K562 (cell line): ENCODE results near the gene NUBP2. TPM values are rescaled to one million over a fixed set of nuclear protein-coding genes. Genes with fewer than 3 reads are reported as not detected.

Experiments used
- FIP1L1 ChIP-seq: fragments of 200-400 bp; formaldehyde crosslinking; IDR thresholded peaks from 2 replicates; pipeline ENCODE4 v1.6.1; 2018; ENCODE audit warnings: mild to moderate bottlenecking, low read depth, low read length; ENCODE audit not compliant: poor library complexity, severe bottlenecking
- FOXJ3 ChIP-seq: sonication (generic); formaldehyde crosslinking; IDR thresholded peaks from 2 replicates; pipeline ENCODE4 v1.4.0; 2020; ENCODE audit warnings: mild to moderate bottlenecking, missing genetic modification reagents
- KAT8 ChIP-seq: fragments of 450-650 bp; IDR thresholded peaks from 2 replicates; pipeline ENCODE4 v1.6.1; 2016; ENCODE audit warnings: low read depth, mild to moderate bottlenecking
- NEUROD1 ChIP-seq: fragments of 150-350 bp; IDR thresholded peaks from 2 replicates; pipeline ENCODE4 v1.6.1; 2014; ENCODE audit warnings: borderline replicate concordance, low read length, low read depth; ENCODE audit not compliant: partially characterized antibody
- NRF1 ChIP-seq, 2 experiments: fragments of 450-650 bp; IDR thresholded peaks in 1 of 2; conservative IDR thresholded peaks in 1 of 2; 2 replicates each; pipeline ENCODE4 v1.6.1; 2014; ENCODE audit warnings: mild to moderate bottlenecking in 2 of 2
- PRPF4 ChIP-seq: fragments of 200-400 bp; formaldehyde crosslinking; IDR thresholded peaks from one replicate; pipeline ENCODE4 v1.6.1; 2017; ENCODE audit warnings: low read length, low read depth, mild to moderate bottlenecking; ENCODE audit not compliant: insufficient read depth, poor library complexity, severe bottlenecking
- RBM17 ChIP-seq: fragments of 200-400 bp; formaldehyde crosslinking; IDR thresholded peaks from 2 replicates; pipeline ENCODE4 v1.6.1; 2017; ENCODE audit warnings: low read depth, mild to moderate bottlenecking, low read length, borderline replicate concordance
- SNAPC5 ChIP-seq: fragments of 250-450 bp; sonication (Bioruptor Pico); IDR thresholded peaks from 2 replicates; pipeline ENCODE4 v1.8.0; 2021; ENCODE audit warnings: moderate library complexity, mild to moderate bottlenecking, inconsistent platforms
- STAT6 ChIP-seq: sonication (generic); formaldehyde crosslinking; IDR thresholded peaks from 2 replicates; pipeline ENCODE4 v1.8.1; 2023; ENCODE audit warnings: mild to moderate bottlenecking, missing genetic modification reagents
- TFAP4 ChIP-seq: sonication (generic); formaldehyde crosslinking; IDR thresholded peaks from 2 replicates; pipeline ENCODE4 v1.8.0; 2022; ENCODE audit warnings: missing genetic modification reagents, mild to moderate bottlenecking, moderate library complexity, borderline replicate concordance
- THAP7 ChIP-seq: fragments of 250-450 bp; sonication (Bioruptor Pico); IDR thresholded peaks from 2 replicates; pipeline ENCODE4 v1.5.0; 2021
- ZBTB17 ChIP-seq: fragments of 450-650 bp; formaldehyde crosslinking; IDR thresholded peaks from 2 replicates; pipeline ENCODE4 v1.4.0; 2020; ENCODE audit warnings: mild to moderate bottlenecking
- ZBTB9 ChIP-seq: fragments of 450-650 bp; formaldehyde crosslinking; IDR thresholded peaks from 2 replicates; pipeline ENCODE4 v1.4.0; 2020; ENCODE audit warnings: mild to moderate bottlenecking, moderate library complexity
- polyA plus RNA-seq, 8 experiments: library from polyadenylated mRNA; depleted of rRNA in 4 of 8; stranded (reverse) in 5 of 8; unstranded in 3 of 8; fragments of >200 nt; fragmentation: Nextera tagmentation in 2 of 8; fragmentation: Illumina TruSeq in 1 of 8; extraction: Ambion mirVana in 2 of 8; extraction: Trizol in 1 of 8; gene quantifications; 2 replicates each; pipeline versions ENCODE4 v1.2.1 to v1.2.3, GENCODE V29; 2011 to 2014; ENCODE audit warnings: inconsistent platforms in 1 of 8, missing spikeins in 1 of 8
- total RNA-seq, 7 experiments: library from RNA; depleted of rRNA in 6 of 7; stranded (reverse); fragments of >200 nt in 6 of 7; fragmentation: Illumina TruSeq in 2 of 7; extraction: Trizol in 2 of 7; gene quantifications; 2 replicates each; pipeline versions ENCODE4 v1.2.1 to v1.2.3, GENCODE V29; 2011 to 2021; ENCODE audit warnings: low replicate concordance in 1 of 7
- TF ChIP-seq, protein P1 (sequence below): fragments of 450-650 bp; IDR thresholded peaks from 2 replicates; pipeline ENCODE4 v1.6.1; 2018; ENCODE audit not compliant: partially characterized antibody

NUBP2 gene
- total and polyA plus RNA-seq, 9 of the 15 experiments (the other 6 are each of a cell fraction or from before 2014, with no cell fraction given), result 1.8 to 115 (median 24.0) TPM

DNA sequence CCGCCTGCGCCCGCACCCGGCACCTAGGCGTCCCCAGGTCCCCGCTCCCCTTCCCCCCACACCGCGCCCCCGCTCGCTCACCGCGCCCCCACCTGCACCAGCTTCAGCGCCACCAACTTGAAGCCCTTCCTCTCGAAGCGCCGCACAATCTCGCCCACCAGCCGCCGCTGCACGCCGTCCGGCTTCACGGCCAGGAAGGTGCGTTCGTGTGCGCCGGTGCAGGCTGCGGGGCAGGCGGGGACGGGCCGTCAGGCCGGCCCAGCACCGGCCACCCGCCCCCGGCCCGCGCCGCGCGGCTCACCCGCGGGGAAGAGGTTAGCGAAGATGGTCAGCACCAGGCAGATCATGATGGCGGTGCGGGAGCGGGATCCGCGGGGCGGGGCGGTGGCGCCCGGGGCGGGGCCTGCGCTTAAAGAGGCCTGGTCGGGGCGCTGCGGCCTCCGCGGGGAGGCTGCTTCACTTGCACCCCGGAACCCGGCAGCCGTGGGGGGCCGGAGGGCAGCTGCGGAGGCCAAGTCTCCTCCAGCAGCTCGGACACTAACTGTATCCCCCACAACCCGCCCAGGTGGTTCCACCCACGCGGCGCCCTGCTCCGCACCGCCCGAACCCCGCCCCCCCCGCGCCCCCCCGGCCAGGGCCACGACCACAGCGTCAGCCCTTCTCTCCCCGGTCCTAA, 11.4 kb upstream of the NUBP2 start, which contains the start of gene NME3 (continued):
- 0 out of 2 replicates have a peak, but pooled peaks have one; percentile 10 for TF ChIP-seq ZBTB9
- 0 out of 2 replicates have a peak, but pooled peaks have one; percentile 14 for TF ChIP-seq ZBTB17 (CRISPR knock-in tag)
- no peak for TF ChIP-seq KAT8
- TF ChIP-seq FIP1L1, result no peak
- peak in 1 of 2 experiments; percentile 21; a peak in 1 of 4 replicates for TF ChIP-seq NRF1 (conservative IDR thresholded peaks at IDR 0.05 in 1 of 2, IDR thresholded peaks at IDR 0.05 in 1 of 2)
- no peak for TF ChIP-seq RBM17
- no peak for TF ChIP-seq SNAPC5 (CRISPR knock-in tag)
- TF ChIP-seq, protein P1, sequence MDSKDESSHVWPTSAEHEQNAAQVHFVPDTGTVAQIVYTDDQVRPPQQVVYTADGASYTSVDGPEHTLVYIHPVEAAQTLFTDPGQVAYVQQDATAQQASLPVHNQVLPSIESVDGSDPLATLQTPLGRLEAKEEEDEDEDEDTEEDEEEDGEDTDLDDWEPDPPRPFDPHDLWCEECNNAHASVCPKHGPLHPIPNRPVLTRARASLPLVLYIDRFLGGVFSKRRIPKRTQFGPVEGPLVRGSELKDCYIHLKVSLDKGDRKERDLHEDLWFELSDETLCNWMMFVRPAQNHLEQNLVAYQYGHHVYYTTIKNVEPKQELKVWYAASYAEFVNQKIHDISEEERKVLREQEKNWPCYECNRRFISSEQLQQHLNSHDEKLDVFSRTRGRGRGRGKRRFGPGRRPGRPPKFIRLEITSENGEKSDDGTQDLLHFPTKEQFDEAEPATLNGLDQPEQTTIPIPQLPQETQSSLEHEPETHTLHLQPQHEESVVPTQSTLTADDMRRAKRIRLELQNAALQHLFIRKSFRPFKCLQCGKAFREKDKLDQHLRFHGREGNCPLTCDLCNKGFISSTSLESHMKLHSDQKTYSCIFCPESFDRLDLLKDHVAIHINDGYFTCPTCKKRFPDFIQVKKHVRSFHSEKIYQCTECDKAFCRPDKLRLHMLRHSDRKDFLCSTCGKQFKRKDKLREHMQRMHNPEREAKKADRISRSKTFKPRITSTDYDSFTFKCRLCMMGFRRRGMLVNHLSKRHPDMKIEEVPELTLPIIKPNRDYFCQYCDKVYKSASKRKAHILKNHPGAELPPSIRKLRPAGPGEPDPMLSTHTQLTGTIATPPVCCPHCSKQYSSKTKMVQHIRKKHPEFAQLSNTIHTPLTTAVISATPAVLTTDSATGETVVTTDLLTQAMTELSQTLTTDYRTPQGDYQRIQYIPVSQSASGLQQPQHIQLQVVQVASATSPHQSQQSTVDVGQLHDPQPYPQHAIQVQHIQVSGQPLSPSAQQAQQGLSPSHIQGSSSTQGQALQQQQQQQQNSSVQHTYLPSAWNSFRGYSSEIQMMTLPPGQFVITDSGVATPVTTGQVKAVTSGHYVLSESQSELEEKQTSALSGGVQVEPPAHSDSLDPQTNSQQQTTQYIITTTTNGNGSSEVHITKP, result peak; percentile 86
- peak; percentile 30 for TF ChIP-seq NEUROD1
- no peak for TF ChIP-seq THAP7 (CRISPR knock-in tag)
- no peak for TF ChIP-seq FOXJ3 (CRISPR knock-in tag)
- peak; percentile 25; the same call in 1 of the 2 replicates for TF ChIP-seq TFAP4
- TF ChIP-seq STAT6 (CRISPR knock-in tag), result no peak
- no peak for TF ChIP-seq PRPF4
- TF ChIP-seq, all 486 proteins: peak for 39
